RWPE2 (cell line): Measurements from ENCODE around the gene SCARB2.

Experiments
- ATAC-seq: fragments of 200-7000 bp; cut with Tn5 transposase; 3 replicates; pipeline ENCODE4 v1.9.1; 2021; ENCODE audit warnings: low read depth
- DNase-seq: peaks from one replicate; pipeline ENCODE4 v3.0.0-alpha.2; 2020; ENCODE audit warnings: low spot score
- H3K27ac ChIP-seq: fragments of 450-650 bp; 2 replicates; pipeline ENCODE4 v1.5.1; 2017; ENCODE audit warnings: mild to moderate bottlenecking; ENCODE audit not compliant: poor library complexity, severe bottlenecking
- H3K27me3 ChIP-seq: fragments of 250-450 bp; sonication (Bioruptor Pico); 2 replicates; pipeline ENCODE4 v1.5.1; 2021; ENCODE audit warnings: mild to moderate bottlenecking, moderate library complexity; ENCODE audit not compliant: insufficient read depth, poor library complexity, severe bottlenecking
- H3K36me3 ChIP-seq: fragments of 250-450 bp; sonication (Bioruptor Pico); 2 replicates; pipeline ENCODE4 v1.5.1; 2020; ENCODE audit warnings: low read depth, mild to moderate bottlenecking, moderate library complexity
- H3K4me1 ChIP-seq: fragments of 250-450 bp; sonication (Bioruptor Pico); 2 replicates; pipeline ENCODE4 v1.5.1; 2021; ENCODE audit warnings: mild to moderate bottlenecking, moderate library complexity; ENCODE audit not compliant: insufficient read depth, poor library complexity, severe bottlenecking
- H3K4me3 ChIP-seq: fragments of 250-450 bp; sonication (Bioruptor Pico); 2 replicates; pipeline ENCODE4 v1.5.1; 2021; ENCODE audit warnings: mild to moderate bottlenecking, moderate library complexity; ENCODE audit not compliant: severe bottlenecking
- H3K9me3 ChIP-seq: fragments of 250-450 bp; sonication (Bioruptor Pico); 2 replicates; pipeline ENCODE4 v1.5.1; 2021; ENCODE audit warnings: mild to moderate bottlenecking, moderate library complexity; ENCODE audit not compliant: severe bottlenecking
- CTCF ChIP-seq: fragments of 450-650 bp; IDR thresholded peaks from one replicate; pipeline ENCODE4 v1.5.1; 2017; ENCODE audit warnings: mild to moderate bottlenecking, moderate library complexity; ENCODE audit not compliant: poor library complexity, severe bottlenecking

The SCARB2 gene

GRCh38 chr4:76179398-76180318 lies 34.0 kb downstream of the SCARB2 start:
- peak; percentile 68 for DNase-seq
- peak; percentile 89 for TF ChIP-seq CTCF
- no peaks in the 10 kb centered on the region for H3K27me3 ChIP-seq
- ATAC-seq: peak; percentile 85
- H3K4me3 ChIP-seq: no peak overlapping the region
- peaks cover 6% of the 10 kb centered on the region for H3K4me1 ChIP-seq
- no peaks in the 10 kb centered on the region for H3K9me3 ChIP-seq
- H3K27ac ChIP-seq: no peak overlapping the region
- peaks cover 55% of the 10 kb centered on the region for H3K36me3 ChIP-seq

- Histone ChIP-seq H3K27me3 (no peaks in the 10 kb centered on the region), H3K36me3 (peaks cover 66% of the 10 kb centered on the region), H3K4me3 (no peak overlapping the region), H3K4me1 (peaks cover 6% of the 10 kb centered on the region), H3K27ac (no peak overlapping the region), H3K9me3 (no peaks in the 10 kb centered on the region)
- TF ChIP-seq CTCF: no peak
- DNase-seq (no peak), ATAC-seq (no peak)
These were observed 35.3 kb downstream of the SCARB2 start for GRCh38 chr4:76178296-76178695.

GRCh38 chr4:76177709-76178108 lies 35.9 kb downstream of the SCARB2 start:
- no peak for DNase-seq
- Histone ChIP-seq H3K36me3 (peaks cover 66% of the 10 kb centered on the region), H3K27me3 (no peaks in the 10 kb centered on the region), H3K4me3 (no peak overlapping the region), H3K4me1 (peaks cover 5% of the 10 kb centered on the region), H3K9me3 (no peaks in the 10 kb centered on the region), H3K27ac (no peak overlapping the region)
- TF ChIP-seq CTCF: no peak
- no peak for ATAC-seq

- Histone ChIP-seq H3K27ac (no peak overlapping the region), H3K4me3 (no peak overlapping the region), H3K4me1 (no peaks in the 10 kb centered on the region), H3K27me3 (no peaks in the 10 kb centered on the region), H3K9me3 (no peaks in the 10 kb centered on the region), H3K36me3 (peaks cover 64% of the 10 kb centered on the region)
- no peak for DNase-seq
- TF ChIP-seq CTCF: no peak
- no peak for ATAC-seq
These were observed 38.3 kb downstream of the SCARB2 start for GRCh38 chr4:76175336-76175735.

DNA sequence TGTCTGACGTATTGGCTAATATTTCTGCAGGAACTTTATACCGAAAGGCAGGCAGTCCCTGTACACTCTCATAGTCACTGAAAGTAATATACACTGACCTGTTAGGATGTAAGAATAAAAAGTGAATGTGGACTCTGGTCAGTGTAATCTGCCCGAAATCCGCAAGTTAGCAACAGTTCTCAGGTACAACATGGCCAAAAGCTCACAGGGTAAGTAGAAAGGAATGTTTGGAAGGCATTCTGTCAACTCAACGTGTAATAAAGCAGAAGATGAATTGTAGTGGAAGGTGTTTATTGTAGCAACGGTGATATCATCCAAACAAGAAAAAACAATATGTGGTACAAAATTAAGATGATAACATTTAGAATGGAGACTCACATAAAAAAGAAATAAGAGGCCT lies 39.4 kb downstream of the SCARB2 start:
- H3K4me3 ChIP-seq: no peak overlapping the region
- ATAC-seq (no peak), DNase-seq (no peak)
- H3K27ac ChIP-seq: no peak overlapping the region
- H3K27me3 ChIP-seq: no peaks in the 10 kb centered on the region
- no peaks in the 10 kb centered on the region for H3K4me1 ChIP-seq
- no peaks in the 10 kb centered on the region for H3K9me3 ChIP-seq
- H3K36me3 ChIP-seq: peaks cover 70% of the 10 kb centered on the region
- TF ChIP-seq CTCF: no peak
